ENCODE data around the gene RCOR3. TPM values are rescaled to one million over a fixed set of nuclear protein-coding genes. Genes with fewer than 3 reads are reported as not detected.
"Not testable (repeated sequence)": the region's sequence is repeated elsewhere in the genome, so short reads cannot be mapped to it uniquely, and the experiment has no call there.

Gene RCOR3
- total RNA-seq, 2 donors from 2014 or later, result 24.0 to 34.9 TPM

DNA sequence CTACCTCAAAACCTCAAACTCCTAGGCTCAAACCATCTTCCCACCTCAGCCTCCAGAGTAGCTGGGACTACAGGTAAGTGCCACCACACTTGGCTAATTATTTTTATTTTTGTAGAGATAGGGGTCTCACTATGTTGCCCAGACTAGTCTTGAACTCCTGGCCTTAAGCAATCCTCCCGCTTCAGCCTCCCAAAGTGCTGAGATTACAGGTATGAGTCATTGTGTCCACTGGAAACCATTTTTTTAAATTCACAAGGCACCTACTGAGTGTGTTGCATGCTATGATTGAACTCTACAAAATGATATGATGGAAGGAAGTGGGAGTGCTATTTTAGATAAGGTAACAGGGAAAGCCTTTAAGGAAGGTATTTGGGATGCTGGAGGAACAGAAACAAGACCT lies 41.8 kb upstream of the RCOR3 start:
- DNase-seq (ENCODE audit: low spot score), result no peak
- Histone ChIP-seq H3K9me3 (no peaks in the 10 kb centered on the region), H3K36me3 (no peaks in the 10 kb centered on the region), H3K4me1 (no peaks in the 10 kb centered on the region), H3K27ac (no peak overlapping the region), H3K27me3 (no peaks in the 10 kb centered on the region), H3K4me3 (no peak overlapping the region)
- TF ChIP-seq, protein P1, sequence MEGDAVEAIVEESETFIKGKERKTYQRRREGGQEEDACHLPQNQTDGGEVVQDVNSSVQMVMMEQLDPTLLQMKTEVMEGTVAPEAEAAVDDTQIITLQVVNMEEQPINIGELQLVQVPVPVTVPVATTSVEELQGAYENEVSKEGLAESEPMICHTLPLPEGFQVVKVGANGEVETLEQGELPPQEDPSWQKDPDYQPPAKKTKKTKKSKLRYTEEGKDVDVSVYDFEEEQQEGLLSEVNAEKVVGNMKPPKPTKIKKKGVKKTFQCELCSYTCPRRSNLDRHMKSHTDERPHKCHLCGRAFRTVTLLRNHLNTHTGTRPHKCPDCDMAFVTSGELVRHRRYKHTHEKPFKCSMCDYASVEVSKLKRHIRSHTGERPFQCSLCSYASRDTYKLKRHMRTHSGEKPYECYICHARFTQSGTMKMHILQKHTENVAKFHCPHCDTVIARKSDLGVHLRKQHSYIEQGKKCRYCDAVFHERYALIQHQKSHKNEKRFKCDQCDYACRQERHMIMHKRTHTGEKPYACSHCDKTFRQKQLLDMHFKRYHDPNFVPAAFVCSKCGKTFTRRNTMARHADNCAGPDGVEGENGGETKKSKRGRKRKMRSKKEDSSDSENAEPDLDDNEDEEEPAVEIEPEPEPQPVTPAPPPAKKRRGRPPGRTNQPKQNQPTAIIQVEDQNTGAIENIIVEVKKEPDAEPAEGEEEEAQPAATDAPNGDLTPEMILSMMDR (IDR thresholded peaks at IDR 0.05), result no peak

DNA sequence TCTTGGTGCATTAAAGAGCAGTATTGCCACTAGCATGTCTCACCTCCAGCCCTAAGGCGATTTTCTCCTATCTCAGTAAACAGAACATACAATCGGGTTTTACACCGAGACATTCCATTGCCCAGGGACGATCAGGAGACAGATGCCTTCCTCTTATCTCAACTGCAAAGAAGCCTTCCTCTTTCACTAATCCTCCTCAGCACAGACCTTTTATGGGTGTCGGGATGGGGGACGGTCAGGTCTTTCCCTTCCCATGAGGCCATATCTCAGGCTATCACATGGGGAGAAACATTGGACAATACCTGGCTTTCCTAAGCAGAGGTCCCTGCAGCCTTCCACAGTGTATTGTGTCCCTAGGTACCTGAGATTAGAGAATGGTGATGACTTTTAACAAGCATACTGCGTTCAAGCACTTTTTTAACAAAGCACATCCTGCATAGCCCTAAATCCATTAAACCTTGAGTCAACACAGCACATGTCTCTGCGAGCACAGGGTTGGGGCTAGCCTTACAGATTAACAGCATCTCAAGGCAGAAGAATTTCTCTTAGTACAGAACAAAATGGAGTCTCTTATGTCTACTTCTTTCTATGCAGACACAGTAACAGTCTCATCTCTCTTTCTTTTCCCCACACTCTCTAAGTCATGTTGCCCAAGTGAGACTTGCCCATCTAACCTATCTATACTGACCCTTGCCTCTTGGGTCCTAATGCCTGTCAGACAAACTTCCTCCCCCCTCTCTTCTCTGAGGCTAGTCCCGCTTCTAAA lies 36.5 kb upstream of the RCOR3 start:
- DNase-seq (ENCODE audit: low spot score); H3K9me3 ChIP-seq; H3K4me1 ChIP-seq; H3K36me3 ChIP-seq; H3K27me3 ChIP-seq; H3K27ac ChIP-seq; H3K4me3 ChIP-seq: not testable (repeated sequence)

DNA sequence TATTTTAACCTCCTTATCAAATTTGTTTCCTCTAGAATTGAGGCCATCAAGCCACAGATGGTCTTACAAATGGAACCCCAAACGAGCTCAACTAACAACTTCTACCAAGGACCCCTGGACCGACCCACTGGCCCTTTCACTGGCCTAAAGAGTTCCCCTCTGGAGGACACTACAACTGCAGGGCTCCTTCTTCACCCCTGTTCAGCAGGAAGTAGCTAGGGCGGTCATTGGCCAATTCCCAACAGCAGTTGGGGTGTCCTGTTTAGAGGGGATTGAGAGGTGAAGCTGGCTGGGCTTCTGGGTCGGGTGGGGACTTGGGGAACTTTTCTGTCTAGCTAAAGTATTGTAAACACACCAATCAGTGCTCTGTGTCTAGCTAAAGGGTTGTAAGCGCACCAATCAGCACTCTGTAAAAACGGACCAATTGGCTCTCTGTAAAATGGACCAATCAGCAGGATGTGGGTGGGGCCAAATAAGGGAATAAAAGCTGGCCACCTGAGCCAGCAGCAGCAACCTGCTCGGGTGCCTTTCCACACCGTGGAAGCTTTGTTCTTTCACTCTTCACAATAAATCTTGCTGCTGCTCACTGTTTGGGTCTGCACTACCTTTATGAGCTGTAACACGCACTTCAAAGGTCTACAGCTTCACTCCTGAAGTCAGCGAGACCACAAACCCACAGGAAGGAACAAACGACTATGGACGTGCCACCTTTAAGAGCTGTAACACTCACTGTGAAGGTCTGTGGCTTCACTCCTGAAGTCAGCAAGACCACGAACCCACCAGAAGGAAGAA lies 30.4 kb upstream of the RCOR3 start:
- not testable (repeated sequence) for H3K27me3 ChIP-seq; H3K4me3 ChIP-seq; H3K27ac ChIP-seq; H3K4me1 ChIP-seq; DNase-seq (ENCODE audit: low spot score); H3K36me3 ChIP-seq; H3K9me3 ChIP-seq

DNA sequence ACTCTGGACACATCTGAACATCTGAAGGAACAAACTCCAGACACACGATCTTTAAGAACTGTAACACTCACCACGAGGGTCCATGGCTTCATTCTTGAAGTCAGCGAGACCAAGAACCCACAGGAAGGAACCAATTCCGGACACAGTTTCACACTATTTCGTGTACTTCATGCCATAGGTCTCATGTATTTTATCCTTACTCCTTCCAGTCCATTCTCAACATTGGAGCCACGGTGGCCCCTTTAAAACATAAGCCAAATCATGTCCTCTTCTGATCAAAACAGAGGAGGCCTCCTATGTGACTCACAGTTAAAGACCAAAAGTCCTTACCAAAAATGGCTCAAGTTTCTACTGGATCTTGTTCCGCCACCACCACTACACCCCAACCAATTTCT lies 29.8 kb upstream of the RCOR3 start:
- Histone ChIP-seq H3K9me3 (no peaks in the 10 kb centered on the region), H3K27me3 (no peaks in the 10 kb centered on the region), H3K27ac (no peak overlapping the region), H3K4me3 (no peak overlapping the region), H3K36me3 (no peaks in the 10 kb centered on the region), H3K4me1 (no peaks in the 10 kb centered on the region)
- TF ChIP-seq, protein P1 (IDR thresholded peaks at IDR 0.05), result no peak
- DNase-seq (ENCODE audit: low spot score), result no peak

DNA sequence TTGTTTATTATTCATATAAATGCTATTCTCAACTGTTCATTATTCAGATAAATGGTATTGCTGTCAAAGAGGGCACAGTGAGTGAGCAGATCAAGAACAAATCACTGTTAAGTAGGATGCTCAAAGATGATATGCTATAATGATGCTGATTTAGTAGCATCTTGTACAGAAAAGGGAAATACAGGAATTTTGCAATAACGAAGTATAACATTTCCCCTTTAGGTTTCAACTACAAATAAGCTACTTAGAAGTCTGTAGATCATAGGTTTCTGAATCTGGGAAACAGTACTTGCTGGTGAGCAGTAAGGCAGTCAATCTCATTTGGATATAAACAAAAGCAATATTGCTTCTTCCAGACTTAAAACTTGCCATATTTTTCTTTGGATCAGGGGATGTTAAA lies 27.3 kb upstream of the RCOR3 start:
- Histone ChIP-seq H3K36me3 (no peaks in the 10 kb centered on the region), H3K4me3 (no peak overlapping the region)

DNA sequence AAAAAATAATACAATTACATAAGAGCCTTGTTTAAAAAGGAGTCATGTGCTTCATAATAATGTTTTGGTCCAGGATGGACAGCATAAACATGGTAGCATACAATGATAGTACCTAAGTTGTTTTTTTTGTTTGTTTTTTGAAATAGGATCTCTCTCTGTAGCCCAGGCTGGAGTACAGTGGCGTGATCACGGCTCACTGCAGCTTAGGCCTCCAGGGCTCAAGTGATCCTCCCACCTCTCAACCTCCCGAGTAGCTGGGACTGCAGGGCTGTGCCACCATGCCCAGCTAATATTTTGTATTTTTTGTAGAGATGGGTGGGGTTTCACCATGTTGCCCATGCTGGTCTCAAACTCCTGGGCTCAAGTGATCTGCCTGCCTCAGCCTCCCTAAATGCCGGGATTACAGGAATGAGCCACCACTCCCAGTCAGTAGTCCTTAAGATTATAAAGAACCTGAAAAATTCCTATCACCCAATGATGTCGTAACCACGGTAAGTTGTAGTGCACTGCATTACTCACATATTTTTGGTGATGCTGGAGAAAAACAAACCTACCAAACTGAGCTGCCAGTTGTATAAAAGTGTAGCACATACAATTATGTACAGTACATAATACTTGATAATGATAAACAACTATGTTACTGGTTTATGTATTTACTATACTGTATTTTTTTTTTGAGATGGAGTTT lies 22.4 kb upstream of the RCOR3 start:
- TF ChIP-seq, protein P1 (IDR thresholded peaks at IDR 0.05), result no peak
- Histone ChIP-seq H3K4me1 (no peaks in the 10 kb centered on the region), H3K27ac (no peak overlapping the region), H3K9me3 (no peaks in the 10 kb centered on the region), H3K36me3 (no peaks in the 10 kb centered on the region), H3K4me3 (no peak overlapping the region), H3K27me3 (no peaks in the 10 kb centered on the region)
- DNase-seq (ENCODE audit: low spot score), result no peak

More for the DNA sequence above, 27.3 kb upstream of the RCOR3 start:
- Histone ChIP-seq H3K9me3 (no peaks in the 10 kb centered on the region), H3K27me3 (no peaks in the 10 kb centered on the region), H3K4me1 (no peaks in the 10 kb centered on the region), H3K27ac (no peak overlapping the region)
- TF ChIP-seq, protein P1 (IDR thresholded peaks at IDR 0.05), result no peak
- no peak for DNase-seq (ENCODE audit: low spot score)
